IMR-90 (cell line): ENCODE data around the gene EPB41L3. TPM values are rescaled to one million over a fixed set of nuclear protein-coding genes. Genes with fewer than 3 reads are reported as not detected.

Experiments
- ATAC-seq: fragments of 200-7000 bp; cut with Tn5 transposase; 2 replicates; pipeline ENCODE4 v1.9.1; 2020; ENCODE audit warnings: low read depth, mild to moderate bottlenecking, moderate library complexity
- BruUV-seq: library from RNA; stranded (reverse); fragments of 400-500 nt; replicated peaks from 2 replicates; lab custom pipeline; 2021; lab: Mats Ljungman, UMichigan
- CTCF ChIA-PET: fragments of 300-600 bp; formaldehyde crosslinking; extraction: SDS; loops from one replicate; lab custom pipeline; 2021; ENCODE audit warnings: antibody characterized with exemption; lab: Yijun Ruan, JAX
- POLR2A ChIA-PET: fragments of 300-600 bp; sonication (Branson Sonifier 250); formaldehyde crosslinking; loops from one replicate; lab custom pipeline; 2022; ENCODE audit warnings: antibody characterized with exemption; ENCODE audit not compliant: unreplicated experiment; lab: Charles Lee
- DNase-seq: peaks from one replicate; pipeline ENCODE4 v3.0.0; 2013
- H2AFZ ChIP-seq: replicated peaks from 2 replicates; pipeline ENCODE3; 2013; ENCODE audit warnings: low read length, mild to moderate bottlenecking; ENCODE audit not compliant: poor library complexity
- H2AK5ac ChIP-seq: 2 replicates; pipeline ENCODE4 v1.6.1; 2013; ENCODE audit warnings: low read depth, low read length, inconsistent platforms
- H2AK9ac ChIP-seq: replicated peaks from 2 replicates; pipeline ENCODE3; 2013; ENCODE audit warnings: mild to moderate bottlenecking, low read depth, low read length, moderate library complexity; ENCODE audit not compliant: poor library complexity
- H2BK120ac ChIP-seq: 2 replicates; pipeline ENCODE4 v1.6.1; 2013; ENCODE audit warnings: low read depth, low read length, inconsistent platforms
- H2BK15ac ChIP-seq: 3 replicates; pipeline ENCODE4 v1.6.1; 2013; ENCODE audit warnings: low read depth, low read length, inconsistent platforms
- H2BK20ac ChIP-seq: 2 replicates; pipeline ENCODE4 v1.6.1; 2013; ENCODE audit warnings: low read depth, mild to moderate bottlenecking, inconsistent platforms, low read length, moderate library complexity
- H2BK5ac ChIP-seq: 2 replicates; pipeline ENCODE4 v1.6.1; 2013; ENCODE audit warnings: mild to moderate bottlenecking, low read depth, low read length, inconsistent platforms; ENCODE audit not compliant: poor library complexity, severe bottlenecking
- H3K14ac ChIP-seq: replicated peaks from 2 replicates; pipeline ENCODE4 v1.6.1; 2013; ENCODE audit warnings: low read depth, low read length, inconsistent platforms
- H3K18ac ChIP-seq: 2 replicates; pipeline ENCODE4 v1.6.1; 2013; ENCODE audit warnings: low read depth, low read length, control low read depth
- H3K23ac ChIP-seq: 2 replicates; pipeline ENCODE4 v1.6.1; 2013; ENCODE audit warnings: low read depth, low read length, inconsistent platforms
- H3K27ac ChIP-seq: 2 replicates; pipeline ENCODE4 v1.5.1; 2013; ENCODE audit warnings: mild to moderate bottlenecking, control low read depth, low read length; ENCODE audit not compliant: insufficient read depth
- H3K27me3 ChIP-seq: 2 replicates; pipeline ENCODE4 v1.6.1; 2013; ENCODE audit warnings: low read length; ENCODE audit not compliant: control insufficient read depth, insufficient read depth
- H3K36me3 ChIP-seq: 2 replicates; pipeline ENCODE4 v1.6.1; 2013; ENCODE audit warnings: low read length, mixed read lengths; ENCODE audit not compliant: control insufficient read depth, insufficient read depth
- H3K4ac ChIP-seq: 2 replicates; pipeline ENCODE4 v1.6.1; 2013; ENCODE audit warnings: low read depth, low read length, inconsistent platforms
- H3K4me1 ChIP-seq: 2 replicates; pipeline ENCODE4 v1.6.1; 2013; ENCODE audit warnings: low read length, mixed read lengths; ENCODE audit not compliant: control insufficient read depth, insufficient read depth
- H3K4me2 ChIP-seq: 2 replicates; pipeline ENCODE4 v1.6.1; 2013; ENCODE audit warnings: low read depth, mild to moderate bottlenecking, control low read depth, low read length, moderate library complexity
- H3K4me3 ChIP-seq: 2 replicates; pipeline ENCODE4 v1.5.1; 2013; ENCODE audit warnings: low read depth, mild to moderate bottlenecking, control low read depth, low read length, moderate library complexity; ENCODE audit not compliant: insufficient read depth
- H3K56ac ChIP-seq: 2 replicates; pipeline ENCODE4 v1.6.1; 2013; ENCODE audit warnings: low read length, inconsistent platforms; ENCODE audit not compliant: insufficient read depth; ENCODE audit errors: extremely low read depth
- H3K79me1 ChIP-seq, 2 experiments: 2 replicates each; pipeline ENCODE4 v1.6.1; 2013; ENCODE audit warnings: low read length in 2 of 2, inconsistent platforms in 1 of 2, low read depth in 1 of 2
- H3K9ac ChIP-seq: 2 replicates; pipeline ENCODE4 v1.6.1; 2013; ENCODE audit warnings: low read depth, low read length, control low read depth
- H3K9me1 ChIP-seq: 2 replicates; pipeline ENCODE4 v1.6.1; 2013; ENCODE audit warnings: low read length, inconsistent platforms; ENCODE audit not compliant: insufficient read depth
- H3K9me3 ChIP-seq: 2 replicates; pipeline ENCODE4 v1.6.1; 2013; ENCODE audit warnings: low read length; ENCODE audit not compliant: control insufficient read depth, insufficient read depth
- H4K20me1 ChIP-seq: 2 replicates; pipeline ENCODE4 v1.6.1; 2013; ENCODE audit warnings: low read length, inconsistent platforms; ENCODE audit not compliant: insufficient read depth
- H4K5ac ChIP-seq: 2 replicates; pipeline ENCODE4 v1.6.1; 2013; ENCODE audit warnings: mild to moderate bottlenecking, low read depth, low read length, control low read depth
- H4K8ac ChIP-seq, 2 experiments: 2 replicates each; pipeline ENCODE4 v1.6.1; 2013; ENCODE audit warnings: low read depth in 2 of 2, low read length in 2 of 2, control low read depth in 1 of 2, inconsistent platforms in 1 of 2
- H4K91ac ChIP-seq: 2 replicates; pipeline ENCODE4 v1.6.1; 2013; ENCODE audit warnings: low read depth, low read length, inconsistent platforms; ENCODE audit not compliant: insufficient read depth
- CEBPB ChIP-seq: IDR thresholded peaks from 2 replicates; pipeline ENCODE4 v1.6.1; 2012; ENCODE audit warnings: low read depth, low read length, improper control_type of control experiment
- MAFK ChIP-seq: IDR thresholded peaks from 2 replicates; pipeline ENCODE4 v1.6.1; 2012; ENCODE audit warnings: low read depth, low read length, improper control_type of control experiment
- MAZ ChIP-seq: IDR thresholded peaks from 2 replicates; pipeline ENCODE4 v1.6.1; 2012; ENCODE audit warnings: low read depth, mild to moderate bottlenecking, low read length, improper control_type of control experiment, moderate library complexity, borderline replicate concordance
- MXI1 ChIP-seq: IDR thresholded peaks from 2 replicates; pipeline ENCODE4 v1.6.1; 2012; ENCODE audit warnings: low read depth, mild to moderate bottlenecking, low read length, moderate library complexity, borderline replicate concordance
- NFE2L2 ChIP-seq: fragments of 150-350 bp; IDR thresholded peaks from 2 replicates; pipeline ENCODE4 v1.6.1; 2016; ENCODE audit warnings: low read depth, mild to moderate bottlenecking, low read length
- POLR2A ChIP-seq: IDR thresholded peaks from 2 replicates; pipeline ENCODE4 v1.6.1; 2012; ENCODE audit warnings: mild to moderate bottlenecking, low read depth, low read length
- SMC3 ChIP-seq: fragments of 150-350 bp; IDR thresholded peaks from 2 replicates; pipeline ENCODE4 v1.6.1; 2016; ENCODE audit warnings: low read depth, mild to moderate bottlenecking, antibody characterized with exemption, low read length, moderate library complexity
- WGBS, 2 experiments: methylation state at CpG; one replicate each; pipeline versions ENCODE4 v1.1.5 to v1.1.7; 2013; ENCODE audit warnings: missing lambda C conversion rate in 2 of 2; ENCODE audit not compliant: insufficient read length in 1 of 2; ENCODE audit errors: extremely low coverage in 2 of 2; 5-methylcytosine and 5-hydroxymethylcytosine counted together
- dilution Hi-C: fragments of 300-500 bp; cut with HindIII; formaldehyde crosslinking; loops from one replicate; pipeline ENCODE4 v1.14.3; 2018; ENCODE audit warnings: low sequenced_read_pairs; ENCODE audit not compliant: unreplicated experiment
- in situ Hi-C: fragments of 300-500 bp; cut with MboI; formaldehyde crosslinking; loops from 3 replicates; pipeline ENCODE4 v1.14.3; 2019; ENCODE audit warnings: low sequenced_read_pairs, inconsistent platforms, mixed read lengths
- intact Hi-C: fragments of 100-400 bp; cut with micrococcal nuclease; formaldehyde crosslinking; loops from 2 replicates; pipeline ENCODE4 v1.10.0; 2022
- polyA plus RNA-seq, 3 experiments: library from polyadenylated mRNA; depleted of rRNA; stranded (reverse); fragments of >200 nt; gene quantifications; 2 replicates each; pipeline ENCODE4 v1.2.3, GENCODE V29; 2012; ENCODE audit warnings: low replicate concordance in 1 of 3
- total RNA-seq: library from RNA; depleted of rRNA; stranded (reverse); fragments of >200 nt; gene quantifications from 2 replicates; pipeline ENCODE4 v1.2.3, GENCODE V29; 2012
- TF ChIP-seq, protein P1 (sequence below): fragments of 150-350 bp; IDR thresholded peaks from 2 replicates; pipeline ENCODE4 v1.6.1; 2017; ENCODE audit warnings: mild to moderate bottlenecking, antibody characterized with exemption, low read length, low read depth
- TF ChIP-seq, protein P2 (sequence below): fragments of 150-350 bp; IDR thresholded peaks from 2 replicates; pipeline ENCODE4 v1.6.1; 2016; ENCODE audit warnings: low read depth, mild to moderate bottlenecking, low read length, moderate library complexity, borderline replicate concordance

EPB41L3 gene
- total and polyA plus RNA-seq, 2 of the 4 experiments (the other 2 are of a cell fraction) = 36.6 to 70.3 TPM

- Histone ChIP-seq H2AFZ (no peak overlapping the region), H3K18ac (no peak overlapping the region), H4K5ac (no peak overlapping the region), H2BK15ac (no peak overlapping the region), H3K4me3 (no peak overlapping the region), H2AK9ac (no peak overlapping the region), H3K27ac (no peak overlapping the region), H2AK5ac (no peak overlapping the region), H3K4me2 (no peak overlapping the region), H3K23ac (no peak overlapping the region), H3K56ac (no peak overlapping the region), H3K9ac (no peak overlapping the region), H3K9me1 (no peaks in the 10 kb centered on the region), H4K91ac (no peak overlapping the region), H2BK120ac (no peak overlapping the region), H3K36me3 (no peaks in the 10 kb centered on the region), H3K27me3 (no peaks in the 10 kb centered on the region), H3K9me3 (peaks cover 2% of the 10 kb centered on the region; the same call in 1 of the 2 replicates), H4K8ac (no peak overlapping the region), H2BK20ac (no peak overlapping the region), H4K20me1 (no peaks in the 10 kb centered on the region), H3K14ac (no peak overlapping the region), H3K4ac (no peak overlapping the region), H3K4me1 (no peaks in the 10 kb centered on the region), H2BK5ac (no peak overlapping the region), H3K79me1 (no peaks in the 10 kb centered on the region)
- no peak for ATAC-seq
- WGBS, 2 experiments = no CpG with 5 or more reads among the region's 3 CpGs
- dilution Hi-C loops = no loop called here
- DNase-seq = no peak
- no peak for TF ChIP-seq MAFK
- TF ChIP-seq NFE2L2 = no peak
- TF ChIP-seq SMC3 = no peak
- TF ChIP-seq MAZ = no peak
- TF ChIP-seq, protein P1, sequence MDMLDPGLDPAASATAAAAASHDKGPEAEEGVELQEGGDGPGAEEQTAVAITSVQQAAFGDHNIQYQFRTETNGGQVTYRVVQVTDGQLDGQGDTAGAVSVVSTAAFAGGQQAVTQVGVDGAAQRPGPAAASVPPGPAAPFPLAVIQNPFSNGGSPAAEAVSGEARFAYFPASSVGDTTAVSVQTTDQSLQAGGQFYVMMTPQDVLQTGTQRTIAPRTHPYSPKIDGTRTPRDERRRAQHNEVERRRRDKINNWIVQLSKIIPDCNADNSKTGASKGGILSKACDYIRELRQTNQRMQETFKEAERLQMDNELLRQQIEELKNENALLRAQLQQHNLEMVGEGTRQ = no peak
- no peak for TF ChIP-seq CEBPB
- TF ChIP-seq, protein P2, sequence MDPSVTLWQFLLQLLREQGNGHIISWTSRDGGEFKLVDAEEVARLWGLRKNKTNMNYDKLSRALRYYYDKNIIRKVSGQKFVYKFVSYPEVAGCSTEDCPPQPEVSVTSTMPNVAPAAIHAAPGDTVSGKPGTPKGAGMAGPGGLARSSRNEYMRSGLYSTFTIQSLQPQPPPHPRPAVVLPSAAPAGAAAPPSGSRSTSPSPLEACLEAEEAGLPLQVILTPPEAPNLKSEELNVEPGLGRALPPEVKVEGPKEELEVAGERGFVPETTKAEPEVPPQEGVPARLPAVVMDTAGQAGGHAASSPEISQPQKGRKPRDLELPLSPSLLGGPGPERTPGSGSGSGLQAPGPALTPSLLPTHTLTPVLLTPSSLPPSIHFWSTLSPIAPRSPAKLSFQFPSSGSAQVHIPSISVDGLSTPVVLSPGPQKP = no peak
- no peak for TF ChIP-seq MXI1
- TF ChIP-seq POLR2A = no peak
- CTCF ChIA-PET = interaction anchor here (0.6 kb wide), 1 partner anchor 38 kb away, joined by 5 read pairs; no protein-coding TSS in a partner anchor
- POLR2A ChIA-PET = no interaction called here
- BruUV-seq = no TSS peak
- in situ Hi-C loops = no loop called here
- intact Hi-C loops = no loop called here
Measured at GRCh38 chr18:5365443-5365842, 178.4 kb downstream of the EPB41L3 start.
